ENCODE data around the gene ANKH. TPM values are rescaled to one million over a fixed set of nuclear protein-coding genes. Genes with fewer than 3 reads are reported as not detected.
"Not testable (repeated sequence)": the region's sequence is repeated elsewhere in the genome, so short reads cannot be mapped to it uniquely, and the experiment has no call there.

ANKH gene
- total RNA-seq, 1 donor from 2014 or later: 0.19 TPM

GRCh38 chr5:14880688-14881087 is 9.1 kb upstream of the ANKH start:
- Mint-ChIP-seq H3K27ac (no peak overlapping the region), H3K4me3 (no peak overlapping the region), H3K27me3 (ENCODE audit: insufficient read depth, low read depth) (no peaks in the 10 kb centered on the region), H3K4me1 (no peaks in the 10 kb centered on the region), H3K36me3 (no peaks in the 10 kb centered on the region), H3K9me3 (no peaks in the 10 kb centered on the region)
- H3K79me2 ChIP-seq (ENCODE audit: low read depth): no peaks in the 10 kb centered on the region
- TF ChIP-seq CTCF (IDR thresholded peaks at IDR 0.05) (no peak), EZH2 (IDR thresholded peaks at IDR 0.05) (no peak), EZH2phosphoT487 (IDR thresholded peaks at IDR 0.05) (no peak)
- no peak overlapping the region for H3K9ac ChIP-seq
- H3K27me3 ChIP-seq: peaks cover 6% of the 10 kb centered on the region
- no peak overlapping the region for H2AFZ ChIP-seq (replicated peaks)
- H4K20me1 ChIP-seq (ENCODE audit: low read depth): no peaks in the 10 kb centered on the region
- H3K36me3 ChIP-seq: no peaks in the 10 kb centered on the region
- DNase-seq (ENCODE audit: low spot score): no peak
- H3F3A ChIP-seq (ENCODE audit: low read depth): no peaks in the 10 kb centered on the region
- H3K4me2 ChIP-seq: no peak overlapping the region
- no peaks in the 10 kb centered on the region for H3K4me1 ChIP-seq
- no peak overlapping the region for H3K4me3 ChIP-seq
- H3K9me3 ChIP-seq (ENCODE audit: low read depth): no peaks in the 10 kb centered on the region
- no peak overlapping the region for H3K27ac ChIP-seq

GRCh38 chr5:14879937-14880589 is 8.5 kb upstream of the ANKH start:
- Histone ChIP-seq H3K4me3 (no peak overlapping the region), H3K4me2 (no peak overlapping the region), H3K4me1 (no peaks in the 10 kb centered on the region), H3K27ac (no peak overlapping the region), H3K79me2 (ENCODE audit: low read depth) (no peaks in the 10 kb centered on the region), H3K9me3 (ENCODE audit: low read depth) (no peaks in the 10 kb centered on the region), H3F3A (ENCODE audit: low read depth) (no peaks in the 10 kb centered on the region), H3K9ac (no peak overlapping the region), H3K27me3 (peaks cover 8% of the 10 kb centered on the region), H4K20me1 (ENCODE audit: low read depth) (no peaks in the 10 kb centered on the region), H3K36me3 (no peaks in the 10 kb centered on the region), H2AFZ (replicated peaks) (no peak overlapping the region)
- Mint-ChIP-seq H3K36me3 (no peaks in the 10 kb centered on the region), H3K27ac (no peak overlapping the region), H3K4me1 (no peaks in the 10 kb centered on the region), H3K27me3 (ENCODE audit: insufficient read depth, low read depth) (no peaks in the 10 kb centered on the region), H3K4me3 (no peak overlapping the region), H3K9me3 (no peaks in the 10 kb centered on the region)
- no peak for DNase-seq (ENCODE audit: low spot score)
- no peak for TF ChIP-seq EZH2 (IDR thresholded peaks at IDR 0.05)
- TF ChIP-seq EZH2phosphoT487 (IDR thresholded peaks at IDR 0.05): no peak
- no peak for TF ChIP-seq CTCF (IDR thresholded peaks at IDR 0.05)

- Histone ChIP-seq H3K36me3 (no peaks in the 10 kb centered on the region), H3K27ac (no peak overlapping the region), H3K9ac (no peak overlapping the region), H3F3A (ENCODE audit: low read depth) (no peaks in the 10 kb centered on the region), H3K79me2 (ENCODE audit: low read depth) (no peaks in the 10 kb centered on the region), H3K4me3 (no peak overlapping the region), H3K4me1 (no peaks in the 10 kb centered on the region), H4K20me1 (ENCODE audit: low read depth) (no peaks in the 10 kb centered on the region), H2AFZ (replicated peaks) (no peak overlapping the region), H3K27me3 (peaks cover 14% of the 10 kb centered on the region), H3K4me2 (no peak overlapping the region), H3K9me3 (ENCODE audit: low read depth) (no peaks in the 10 kb centered on the region)
- Mint-ChIP-seq H3K27ac (no peak overlapping the region), H3K9me3 (no peaks in the 10 kb centered on the region), H3K36me3 (no peaks in the 10 kb centered on the region), H3K4me3 (no peak overlapping the region), H3K27me3 (ENCODE audit: insufficient read depth, low read depth) (no peaks in the 10 kb centered on the region), H3K4me1 (no peaks in the 10 kb centered on the region)
- DNase-seq (ENCODE audit: low spot score): no peak
- TF ChIP-seq EZH2phosphoT487 (IDR thresholded peaks at IDR 0.05): no peak
- TF ChIP-seq CTCF (IDR thresholded peaks at IDR 0.05): no peak
- no peak for TF ChIP-seq EZH2 (IDR thresholded peaks at IDR 0.05)
Observed at GRCh38 chr5:14879393-14879792, 7.8 kb upstream of the ANKH start.

GRCh38 chr5:14878192-14878591 is 6.6 kb upstream of the ANKH start:
- DNase-seq (ENCODE audit: low spot score); H3K27me3 Mint-ChIP-seq (ENCODE audit: insufficient read depth, low read depth); H3K9me3 Mint-ChIP-seq; H3K27ac Mint-ChIP-seq; H3K4me1 Mint-ChIP-seq; H3K79me2 ChIP-seq (ENCODE audit: low read depth); H3F3A ChIP-seq (ENCODE audit: low read depth); H3K9ac ChIP-seq; H3K9me3 ChIP-seq (ENCODE audit: low read depth); H3K36me3 Mint-ChIP-seq; H3K36me3 ChIP-seq; H3K27ac ChIP-seq; H3K4me1 ChIP-seq; H2AFZ ChIP-seq (replicated peaks); H4K20me1 ChIP-seq (ENCODE audit: low read depth); H3K4me2 ChIP-seq; H3K4me3 Mint-ChIP-seq; H3K4me3 ChIP-seq: not testable (repeated sequence)
- H3K27me3 ChIP-seq: peaks cover 26% of the 10 kb centered on the region

Data from neural progenitor cell (in vitro differentiated cells).